GM12878 (cell line): ENCODE data around the gene HACD4. TPM values are rescaled to one million over a fixed set of nuclear protein-coding genes. Genes with fewer than 3 reads are reported as not detected.
A peak's percentile ranks its signal among the peaks of the same experiment; 100 is the strongest.

ENCODE experiments used
- ASH2L ChIP-seq: fragments of 300-600, 200-600 bp; sonication (generic); IDR thresholded peaks from 2 replicates; pipeline ENCODE4 v1.6.1; 2017; ENCODE audit warnings: low read depth, mild to moderate bottlenecking, borderline replicate concordance
- CHD2 ChIP-seq: IDR thresholded peaks from 2 replicates; pipeline ENCODE4 v1.6.1; 2011; ENCODE audit warnings: low read depth, low read length, improper control_type of control experiment, borderline replicate concordance
- E4F1 ChIP-seq: fragments of 450-650 bp; IDR thresholded peaks from 2 replicates; pipeline ENCODE4 v1.6.1; 2018; ENCODE audit warnings: borderline replicate concordance, mild to moderate bottlenecking; ENCODE audit not compliant: partially characterized antibody
- ESRRA ChIP-seq: IDR thresholded peaks from 2 replicates; pipeline ENCODE4 v1.6.1; 2012; ENCODE audit warnings: mild to moderate bottlenecking, low read length, improper control_type of control experiment
- ETV6 ChIP-seq, 2 experiments: fragments of 450-650 bp in 1 of 2; IDR thresholded peaks in 1 of 2; conservative IDR thresholded peaks in 1 of 2; 2 replicates each; pipeline ENCODE4 v1.6.1; 2014; ENCODE audit warnings: antibody characterized with exemption in 1 of 2, borderline replicate concordance in 1 of 2, low read depth in 1 of 2, mild to moderate bottlenecking in 1 of 2, moderate library complexity in 1 of 2
- FOXK2 ChIP-seq: fragments of 450-650 bp; IDR thresholded peaks from 2 replicates; pipeline ENCODE4 v1.6.1; 2017; ENCODE audit warnings: mild to moderate bottlenecking, moderate library complexity
- GABPA ChIP-seq: IDR thresholded peaks from 2 replicates; pipeline ENCODE4 v1.6.1; 2014; ENCODE audit warnings: antibody characterized with exemption, low read depth, mild to moderate bottlenecking, inconsistent platforms
- HSF1 ChIP-seq: fragments of 150-350 bp; IDR thresholded peaks from 2 replicates; pipeline ENCODE4 v1.6.1; 2014; ENCODE audit warnings: mild to moderate bottlenecking, low read depth, low read length
- JUND ChIP-seq: IDR thresholded peaks from 2 replicates; pipeline ENCODE4 v1.6.1; 2012; ENCODE audit warnings: low read depth, mild to moderate bottlenecking, low read length, improper control_type of control experiment, moderate library complexity
- MEF2B ChIP-seq: fragments of 450-650 bp; IDR thresholded peaks from 2 replicates; pipeline ENCODE4 v1.6.1; 2018; ENCODE audit warnings: mild to moderate bottlenecking, moderate library complexity; ENCODE audit not compliant: partially characterized antibody, poor library complexity, severe bottlenecking
- NFXL1 ChIP-seq: fragments of 450-650 bp; IDR thresholded peaks from 2 replicates; pipeline ENCODE4 v1.6.1; 2017; ENCODE audit warnings: antibody characterized with exemption, mild to moderate bottlenecking, borderline replicate concordance
- NR2C2 ChIP-seq: IDR thresholded peaks from 2 replicates; pipeline ENCODE4 v1.6.1; 2011; ENCODE audit warnings: borderline replicate concordance, low read depth; ENCODE audit not compliant: control insufficient read depth, insufficient read length
- PAX5 ChIP-seq: IDR thresholded peaks from 2 replicates; pipeline ENCODE4 v1.6.1; 2011; ENCODE audit warnings: low read depth, low read length, borderline replicate concordance
- SKIL ChIP-seq: fragments of 450-650 bp; IDR thresholded peaks from 2 replicates; pipeline ENCODE4 v1.6.1; 2017; ENCODE audit warnings: mild to moderate bottlenecking, low read depth, inconsistent platforms; ENCODE audit not compliant: poor library complexity, severe bottlenecking
- SMAD1 ChIP-seq: fragments of 450-650 bp; IDR thresholded peaks from 2 replicates; pipeline ENCODE4 v1.6.1; 2018; ENCODE audit warnings: mild to moderate bottlenecking, low read depth; ENCODE audit not compliant: partially characterized antibody
- ZNF274 ChIP-seq: IDR thresholded peaks from one replicate; pipeline ENCODE4 v1.8.0; 2011; ENCODE audit not compliant: insufficient read length, insufficient read depth
- ZNF384 ChIP-seq: IDR thresholded peaks from 2 replicates; pipeline ENCODE4 v1.6.1; 2012; ENCODE audit warnings: low read depth, mild to moderate bottlenecking, low read length, improper control_type of control experiment, borderline replicate concordance
- polyA plus RNA-seq, 11 experiments: library from polyadenylated mRNA; depleted of rRNA in 4 of 11; unstranded in 6 of 11; stranded (reverse) in 5 of 11; fragments of >200 nt; fragmentation: Nextera tagmentation in 4 of 11; fragmentation: Illumina TruSeq in 1 of 11; extraction: Ambion mirVana in 4 of 11; extraction: Trizol in 1 of 11; gene quantifications; 1 replicate in 1 of 11; 2 replicates in 10 of 11; pipeline versions ENCODE4 v1.2.1 to v1.2.3, GENCODE V29; 2011 to 2016; ENCODE audit warnings: inconsistent platforms in 2 of 11, missing spikeins in 2 of 11, low read depth in 1 of 11
- total RNA-seq, 4 experiments: library from RNA; depleted of rRNA in 3 of 4; stranded (reverse); fragments of >200 nt in 3 of 4; fragmentation: Illumina TruSeq in 1 of 4; extraction: Trizol in 1 of 4; gene quantifications; 2 replicates each; pipeline versions ENCODE4 v1.2.1 to v1.2.3, GENCODE V29; 2013 to 2021
- TF ChIP-seq, protein P1 (sequence below): fragments of 450-650 bp; IDR thresholded peaks from 2 replicates; pipeline ENCODE4 v1.6.1; 2017; ENCODE audit warnings: mild to moderate bottlenecking, moderate library complexity

Gene HACD4
- total and polyA plus RNA-seq, 10 of the 15 experiments (the other 5 are each of a cell fraction or from before 2014, with no cell fraction given), result 3.2 to 7.6 (median 5.7) TPM

GRCh38 chr9:21031091-21031807 lies at the start of gene HACD4 (continued):
- TF ChIP-seq, protein P1, sequence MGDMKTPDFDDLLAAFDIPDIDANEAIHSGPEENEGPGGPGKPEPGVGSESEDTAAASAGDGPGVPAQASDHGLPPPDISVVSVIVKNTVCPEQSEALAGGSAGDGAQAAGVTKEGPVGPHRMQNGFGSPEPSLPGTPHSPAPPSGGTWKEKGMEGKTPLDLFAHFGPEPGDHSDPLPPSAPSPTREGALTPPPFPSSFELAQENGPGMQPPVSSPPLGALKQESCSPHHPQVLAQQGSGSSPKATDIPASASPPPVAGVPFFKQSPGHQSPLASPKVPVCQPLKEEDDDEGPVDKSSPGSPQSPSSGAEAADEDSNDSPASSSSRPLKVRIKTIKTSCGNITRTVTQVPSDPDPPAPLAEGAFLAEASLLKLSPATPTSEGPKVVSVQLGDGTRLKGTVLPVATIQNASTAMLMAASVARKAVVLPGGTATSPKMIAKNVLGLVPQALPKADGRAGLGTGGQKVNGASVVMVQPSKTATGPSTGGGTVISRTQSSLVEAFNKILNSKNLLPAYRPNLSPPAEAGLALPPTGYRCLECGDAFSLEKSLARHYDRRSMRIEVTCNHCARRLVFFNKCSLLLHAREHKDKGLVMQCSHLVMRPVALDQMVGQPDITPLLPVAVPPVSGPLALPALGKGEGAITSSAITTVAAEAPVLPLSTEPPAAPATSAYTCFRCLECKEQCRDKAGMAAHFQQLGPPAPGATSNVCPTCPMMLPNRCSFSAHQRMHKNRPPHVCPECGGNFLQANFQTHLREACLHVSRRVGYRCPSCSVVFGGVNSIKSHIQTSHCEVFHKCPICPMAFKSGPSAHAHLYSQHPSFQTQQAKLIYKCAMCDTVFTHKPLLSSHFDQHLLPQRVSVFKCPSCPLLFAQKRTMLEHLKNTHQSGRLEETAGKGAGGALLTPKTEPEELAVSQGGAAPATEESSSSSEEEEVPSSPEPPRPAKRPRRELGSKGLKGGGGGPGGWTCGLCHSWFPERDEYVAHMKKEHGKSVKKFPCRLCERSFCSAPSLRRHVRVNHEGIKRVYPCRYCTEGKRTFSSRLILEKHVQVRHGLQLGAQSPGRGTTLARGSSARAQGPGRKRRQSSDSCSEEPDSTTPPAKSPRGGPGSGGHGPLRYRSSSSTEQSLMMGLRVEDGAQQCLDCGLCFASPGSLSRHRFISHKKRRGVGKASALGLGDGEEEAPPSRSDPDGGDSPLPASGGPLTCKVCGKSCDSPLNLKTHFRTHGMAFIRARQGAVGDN, result peak; percentile 61; the same call in 1 of the 2 replicates
- TF ChIP-seq NFXL1 (no peak), FOXK2 (no peak), CHD2 (no peak), ESRRA (no peak), PAX5 (no peak), GABPA (peak; percentile 50; the same call in 1 of the 2 replicates), ASH2L (no peak), ETV6 (conservative IDR thresholded peaks at IDR 0.05 in 1 of 2, IDR thresholded peaks at IDR 0.05 in 1 of 2; ENCODE audit: borderline replicate concordance in 1 of 2, low read depth in 1 of 2) (0 out of 4 replicates have a peak, but pooled peaks of 1 of the 2 experiments have one; percentile 6), HSF1 (peak; percentile 92), MEF2B (peak; percentile 7), ZNF274 (no peak), JUND (no peak), SMAD1 (no peak), NR2C2 (no peak), SKIL (no peak), E4F1 (no peak), ZNF384 (no peak)
